ENCODE results near the gene MCTP2.

Gene MCTP2

GRCh38 chr15:94363382-94363781, 132.0 kb downstream of the MCTP2 start:
- Histone ChIP-seq H3K9me2 (replicated peaks; ENCODE audit: insufficient read depth, low read length) (no peaks in the 10 kb centered on the region), H3K27me3 (ENCODE audit: low read length) (no peaks in the 10 kb centered on the region), H3F3A (ENCODE audit: insufficient read depth) (no peaks in the 10 kb centered on the region), H2AFZ (ENCODE audit: low read depth, low read length, severe bottlenecking) (no peak overlapping the region), H3K79me2 (ENCODE audit: insufficient read depth, low read length) (no peaks in the 10 kb centered on the region), H3K27ac (ENCODE audit: low read depth, low read length) (no peak overlapping the region), H3K9me3 (ENCODE audit: insufficient read depth, low read length) (no peaks in the 10 kb centered on the region), H3K4me2 (ENCODE audit: low read depth, low read length, poor library complexity, severe bottlenecking) (no peak overlapping the region), H3K9ac (ENCODE audit: low read length) (no peak overlapping the region), H3K4me3 (ENCODE audit: insufficient read depth, low read length, poor library complexity, severe bottlenecking) (no peak overlapping the region), H4K20me1 (ENCODE audit: low read depth, low read length) (no peaks in the 10 kb centered on the region; the same call in 1 of the 2 replicates), H3K36me3 (ENCODE audit: low read length) (peaks cover 29% of the 10 kb centered on the region)
- TF ChIP-seq EZH2phosphoT487 (conservative IDR thresholded peaks at IDR 0.05; ENCODE audit: low read length): no peak
- no peak for TF ChIP-seq CTCF (IDR thresholded peaks at IDR 0.05; ENCODE audit: insufficient read depth, low read length, poor library complexity, severe bottlenecking)

- H3K4me3 ChIP-seq (ENCODE audit: insufficient read depth, low read length, poor library complexity, severe bottlenecking): no peak overlapping the region
- no peaks in the 10 kb centered on the region for H3K9me3 ChIP-seq (ENCODE audit: insufficient read depth, low read length)
- H3K4me2 ChIP-seq (ENCODE audit: low read depth, low read length, poor library complexity, severe bottlenecking): no peak overlapping the region
- no peaks in the 10 kb centered on the region for H3K9me2 ChIP-seq (replicated peaks; ENCODE audit: insufficient read depth, low read length)
- H3K36me3 ChIP-seq (ENCODE audit: low read length): peaks cover 45% of the 10 kb centered on the region
- H3F3A ChIP-seq (ENCODE audit: insufficient read depth): 0 out of 2 replicates have a peak, but pooled peaks cover 5% of the 10 kb centered on the region
- no peaks in the 10 kb centered on the region for H3K27me3 ChIP-seq (ENCODE audit: low read length)
- no peak overlapping the region for H2AFZ ChIP-seq (ENCODE audit: low read depth, low read length, severe bottlenecking)
- TF ChIP-seq EZH2phosphoT487 (conservative IDR thresholded peaks at IDR 0.05; ENCODE audit: low read length) (no peak), CTCF (IDR thresholded peaks at IDR 0.05; ENCODE audit: insufficient read depth, low read length, poor library complexity, severe bottlenecking) (no peak)
- no peaks in the 10 kb centered on the region for H4K20me1 ChIP-seq (ENCODE audit: low read depth, low read length)
- no peak overlapping the region for H3K27ac ChIP-seq (ENCODE audit: low read depth, low read length)
- H3K79me2 ChIP-seq (ENCODE audit: insufficient read depth, low read length): no peaks in the 10 kb centered on the region
- H3K9ac ChIP-seq (ENCODE audit: low read length): no peak overlapping the region
Measured at GRCh38 chr15:94366781-94367180, 135.4 kb downstream of the MCTP2 start.

DNA sequence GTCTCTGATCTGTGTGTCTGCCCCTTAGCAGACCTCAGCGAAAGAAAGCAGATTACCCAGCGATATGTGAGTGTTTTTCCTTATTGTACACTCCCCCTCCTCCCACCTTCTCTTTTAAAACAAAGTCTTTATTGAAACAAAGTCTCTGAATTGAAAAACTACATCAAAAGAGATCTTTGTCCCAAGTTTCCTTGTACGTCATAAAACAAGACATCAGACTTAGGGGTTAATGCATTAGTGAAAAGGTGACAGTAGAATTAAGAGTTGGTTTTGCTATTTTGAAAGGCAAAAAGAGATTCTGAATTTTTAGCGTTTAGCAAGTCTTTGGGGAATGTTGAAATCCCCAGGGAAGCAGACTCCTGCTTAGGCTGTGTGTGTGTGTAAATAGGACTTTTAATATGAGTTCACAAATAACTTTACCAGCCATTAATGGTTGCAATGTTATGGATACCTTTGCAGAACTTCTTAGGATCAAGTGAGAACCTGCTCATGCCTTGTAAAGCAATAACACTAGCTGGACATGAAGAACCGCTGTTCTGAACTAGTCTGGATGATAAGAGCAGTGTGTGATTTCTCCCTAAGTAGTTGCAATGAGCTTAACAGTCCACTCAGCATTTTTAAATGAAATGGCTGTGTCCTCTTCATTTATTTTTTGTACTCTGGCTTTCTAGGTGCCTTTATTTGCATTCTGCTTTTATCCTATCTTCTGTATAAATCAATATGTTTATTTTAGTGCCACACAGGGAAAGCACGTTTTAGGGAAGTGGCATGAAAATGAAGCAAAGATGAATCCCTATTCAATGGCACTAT, 136.6 kb downstream of the MCTP2 start:
- Histone ChIP-seq H3K79me2 (ENCODE audit: insufficient read depth, low read length) (no peaks in the 10 kb centered on the region), H3K4me3 (ENCODE audit: insufficient read depth, low read length, poor library complexity, severe bottlenecking) (no peak overlapping the region), H3K9me3 (ENCODE audit: insufficient read depth, low read length) (no peaks in the 10 kb centered on the region), H3K4me2 (ENCODE audit: low read depth, low read length, poor library complexity, severe bottlenecking) (no peak overlapping the region), H3K9ac (ENCODE audit: low read length) (no peak overlapping the region), H4K20me1 (ENCODE audit: low read depth, low read length) (no peaks in the 10 kb centered on the region), H2AFZ (ENCODE audit: low read depth, low read length, severe bottlenecking) (no peak overlapping the region), H3K27ac (ENCODE audit: low read depth, low read length) (no peak overlapping the region), H3K27me3 (ENCODE audit: low read length) (no peaks in the 10 kb centered on the region), H3F3A (ENCODE audit: insufficient read depth) (0 out of 2 replicates have a peak, but pooled peaks cover 5% of the 10 kb centered on the region), H3K36me3 (ENCODE audit: low read length) (peaks cover 52% of the 10 kb centered on the region), H3K9me2 (replicated peaks; ENCODE audit: insufficient read depth, low read length) (no peaks in the 10 kb centered on the region)
- no peak for TF ChIP-seq CTCF (IDR thresholded peaks at IDR 0.05; ENCODE audit: insufficient read depth, low read length, poor library complexity, severe bottlenecking)
- no peak for TF ChIP-seq EZH2phosphoT487 (conservative IDR thresholded peaks at IDR 0.05; ENCODE audit: low read length)
